Fibroblast of villous mesenchyme (primary cell): ENCODE data around the gene MAPKAP1. TPM values are rescaled to one million over a fixed set of nuclear protein-coding genes. Genes with fewer than 3 reads are reported as not detected.

Source experiments
- DNase-seq: peaks from one replicate; pipeline ENCODE4 v3.0.0-alpha.2; 2010; ENCODE audit warnings: low read depth
- H3K4me3 ChIP-seq: 2 replicates; pipeline ENCODE4 v1.5.1; 2011; ENCODE audit warnings: low read depth, mild to moderate bottlenecking, low read length
- CTCF ChIP-seq: IDR thresholded peaks from 2 replicates; pipeline ENCODE4 v1.5.1; 2012; ENCODE audit warnings: low read depth, mild to moderate bottlenecking, low read length; ENCODE audit not compliant: insufficient read depth
- total RNA-seq: library from RNA; depleted of rRNA; stranded (reverse); fragments of >200 nt; gene quantifications from 2 replicates; pipeline ENCODE4 v1.2.3, GENCODE V29; 2012

MAPKAP1 gene
- total RNA-seq, 1 donor, result 92.0 TPM

GRCh38 chr9:125427556-125427955, 279.5 kb downstream of the MAPKAP1 start:
- no peak overlapping the region for H3K4me3 ChIP-seq
- no peak for TF ChIP-seq CTCF
- DNase-seq, result no peak

- DNase-seq, result no peak
- TF ChIP-seq CTCF, result no peak
- H3K4me3 ChIP-seq, result no peak overlapping the region
Observed at GRCh38 chr9:125426926-125427325, 280.1 kb downstream of the MAPKAP1 start.

- TF ChIP-seq CTCF, result no peak
- no peak overlapping the region for H3K4me3 ChIP-seq
Observed at GRCh38 chr9:125425901-125426515, 281.0 kb downstream of the MAPKAP1 start.

GRCh38 chr9:125425170-125425897, 281.7 kb downstream of the MAPKAP1 start:
- H3K4me3 ChIP-seq, result no peak overlapping the region
- no peak for TF ChIP-seq CTCF
- DNase-seq, result no peak

More at GRCh38 chr9:125425901-125426515, 281.0 kb downstream of the MAPKAP1 start:
- no peak for DNase-seq

- DNase-seq, result no peak
- no peak for TF ChIP-seq CTCF
- H3K4me3 ChIP-seq, result no peak overlapping the region
Observed at GRCh38 chr9:125423964-125424363, 283.0 kb downstream of the MAPKAP1 start.

GRCh38 chr9:125422853-125423252, 284.2 kb downstream of the MAPKAP1 start:
- no peak for TF ChIP-seq CTCF
- H3K4me3 ChIP-seq, result no peak overlapping the region
- no peak for DNase-seq
